HG02870 (cell line): ENCODE results near the gene HOXD12.

Experiments
- ATAC-seq: cut with Tn5 transposase; IDR thresholded peaks from one replicate; pipeline ENCODE4 v1.9.1; 2021; ENCODE audit warnings: mild to moderate bottlenecking, moderate library complexity; ENCODE audit not compliant: unreplicated experiment

The HOXD12 gene

DNA sequence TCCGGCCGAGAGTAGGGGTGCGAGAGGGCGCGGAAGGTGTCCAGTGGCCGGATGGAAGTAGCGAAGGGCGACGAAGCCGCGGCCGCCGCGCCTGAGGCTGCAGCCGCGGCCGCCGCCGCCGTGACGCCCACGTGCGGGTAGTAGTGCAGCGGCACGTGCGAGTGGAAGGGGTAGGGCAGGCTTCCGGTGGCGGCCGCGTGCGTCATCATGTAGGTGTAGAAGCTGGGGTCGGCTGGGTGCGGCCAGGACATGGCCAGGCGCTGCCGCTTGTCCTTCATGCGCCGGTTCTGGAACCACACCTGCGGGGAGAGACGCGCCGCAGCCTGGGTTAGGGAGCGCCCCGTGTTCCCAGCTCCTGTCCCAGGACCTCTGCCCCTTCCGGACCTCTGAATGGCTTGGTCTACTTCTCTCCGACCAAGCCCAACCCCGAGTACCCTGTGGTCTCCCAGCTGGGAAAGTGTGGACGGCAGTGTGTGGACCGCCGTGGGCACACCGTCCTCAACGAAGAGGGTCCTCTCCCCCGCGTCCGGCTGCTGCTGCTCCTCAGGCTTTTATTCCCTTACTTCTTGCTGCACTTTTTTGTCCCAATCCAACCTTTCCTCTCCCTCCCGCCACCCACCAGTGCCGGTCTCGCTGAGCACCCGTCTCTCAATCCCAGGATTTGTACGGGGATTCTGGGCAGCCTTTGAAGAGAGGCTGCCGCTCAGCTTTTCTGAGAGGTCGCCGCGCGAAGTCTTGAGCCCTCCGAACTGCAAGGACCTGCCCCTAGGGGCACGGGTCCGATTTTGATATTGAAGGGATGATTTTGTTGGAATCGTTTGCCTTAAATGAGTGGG lies 18.8 kb upstream of the HOXD12 start:
- ATAC-seq: no peak

DNA sequence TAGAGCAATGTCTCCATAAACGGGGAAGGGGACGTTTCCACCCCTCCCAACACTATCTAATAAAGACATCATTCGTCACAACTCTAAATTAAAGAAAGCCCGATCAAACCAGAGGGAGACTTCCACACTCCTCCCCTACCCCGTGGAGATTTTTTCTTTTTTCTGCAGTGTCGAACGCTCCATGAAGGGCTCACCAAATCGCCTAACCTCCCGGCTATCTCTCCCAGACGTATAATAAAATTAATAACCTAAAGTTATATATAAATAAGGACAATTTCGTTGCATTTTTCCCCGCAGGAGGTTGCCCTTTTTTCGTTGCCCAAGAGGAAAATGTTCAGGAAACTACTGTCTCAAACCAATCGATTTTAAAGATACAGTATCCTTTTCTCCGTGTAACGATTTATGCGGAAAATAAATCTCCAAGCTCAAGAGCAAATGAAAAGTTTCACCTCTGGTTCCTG lies 18.2 kb upstream of the HOXD12 start:
- no peak for ATAC-seq

DNA sequence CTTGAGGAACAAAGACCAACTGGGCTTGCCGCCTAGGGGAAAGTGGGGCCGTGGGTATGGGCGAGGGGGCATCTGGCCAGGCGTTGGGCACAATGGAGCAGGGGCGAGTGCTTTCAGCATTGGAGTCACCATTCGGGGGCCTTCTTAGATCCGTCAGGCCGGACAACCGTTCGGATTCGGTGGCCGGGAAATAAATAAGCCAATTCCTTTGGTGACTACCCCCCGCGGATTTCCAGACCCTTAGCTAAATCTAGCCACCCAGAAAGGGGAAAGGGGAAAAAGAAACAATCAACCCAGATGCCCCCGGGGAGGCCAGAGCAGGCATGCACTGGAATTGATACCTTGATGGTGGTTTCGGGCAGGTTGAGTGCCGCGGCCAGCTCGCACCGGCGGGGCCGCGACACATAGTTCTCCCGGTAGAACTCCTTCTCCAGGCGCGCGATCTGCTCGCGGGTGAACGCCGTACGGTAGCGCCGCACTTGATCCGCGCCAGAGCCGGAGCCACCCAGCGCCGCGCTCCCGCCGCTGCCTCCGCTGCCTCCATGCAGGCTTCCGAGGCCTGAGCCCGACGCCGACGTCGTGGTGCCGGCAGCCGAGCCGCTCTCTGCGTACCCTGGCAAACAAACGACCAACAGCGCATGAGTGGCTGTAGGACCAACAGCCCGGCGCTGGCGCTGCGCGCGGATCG lies 17.6 kb upstream of the HOXD12 start:
- no peak for ATAC-seq

DNA sequence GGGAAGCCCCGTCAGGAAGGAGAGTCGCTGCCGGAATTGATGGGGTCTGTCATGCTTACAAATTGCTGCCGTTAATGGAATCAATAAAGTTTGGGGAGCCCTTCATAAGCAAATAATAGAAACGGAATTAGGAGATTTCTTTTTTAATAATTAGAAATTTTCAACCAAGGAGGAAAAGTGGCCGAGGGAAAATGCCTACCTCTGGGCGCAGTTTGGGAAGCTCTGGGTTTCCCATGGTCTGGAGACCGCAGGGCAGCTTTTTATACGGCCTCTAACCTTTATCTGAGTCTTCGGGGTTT lies 17.1 kb upstream of the HOXD12 start:
- no peak for ATAC-seq

DNA sequence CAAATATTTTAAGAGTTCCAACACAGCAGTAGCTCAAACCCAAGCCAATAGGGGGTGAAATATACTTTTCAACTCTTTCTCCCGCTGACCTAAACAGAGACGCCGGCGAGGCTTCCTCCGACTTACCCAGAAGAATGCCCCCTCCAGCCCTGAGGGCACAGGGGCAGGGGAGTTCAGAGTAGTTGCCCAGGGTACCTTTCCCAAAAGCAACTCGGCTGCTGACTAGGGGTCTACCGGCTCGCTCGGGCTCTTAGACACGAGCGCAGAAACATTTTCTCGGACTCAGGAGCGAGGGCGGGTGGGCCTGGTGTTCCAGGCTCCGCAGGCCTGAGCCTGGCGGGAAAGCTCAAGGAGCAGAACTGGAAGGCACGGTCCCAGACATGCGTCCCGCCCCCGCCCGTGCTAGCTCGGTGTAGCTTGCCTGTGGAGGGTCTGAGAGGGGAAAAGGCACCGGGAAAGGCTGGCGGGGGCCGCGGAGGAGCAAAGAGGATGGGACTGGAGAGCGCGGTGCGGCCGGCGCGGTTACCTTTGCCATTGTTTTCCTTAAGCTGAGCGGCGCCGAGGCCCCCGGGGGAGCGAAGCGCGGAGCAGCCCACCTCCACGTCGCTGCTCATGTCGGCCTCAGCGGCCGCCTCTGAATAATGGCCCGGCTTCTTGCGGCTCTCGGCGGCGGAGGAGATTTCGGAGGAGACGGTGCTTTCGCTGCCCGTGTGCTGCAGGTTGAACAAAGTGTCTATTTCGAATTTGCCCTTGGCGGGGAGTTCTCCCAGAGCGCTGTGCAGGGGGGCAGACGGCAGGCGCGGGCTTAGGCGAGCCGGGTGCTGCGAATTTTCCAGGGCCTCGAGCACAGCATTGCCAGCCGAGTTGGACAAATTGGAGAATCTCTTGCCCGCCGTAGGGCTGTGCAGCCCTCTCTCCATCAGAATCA lies 16.5 kb upstream of the HOXD12 start:
- no peak for ATAC-seq

DNA sequence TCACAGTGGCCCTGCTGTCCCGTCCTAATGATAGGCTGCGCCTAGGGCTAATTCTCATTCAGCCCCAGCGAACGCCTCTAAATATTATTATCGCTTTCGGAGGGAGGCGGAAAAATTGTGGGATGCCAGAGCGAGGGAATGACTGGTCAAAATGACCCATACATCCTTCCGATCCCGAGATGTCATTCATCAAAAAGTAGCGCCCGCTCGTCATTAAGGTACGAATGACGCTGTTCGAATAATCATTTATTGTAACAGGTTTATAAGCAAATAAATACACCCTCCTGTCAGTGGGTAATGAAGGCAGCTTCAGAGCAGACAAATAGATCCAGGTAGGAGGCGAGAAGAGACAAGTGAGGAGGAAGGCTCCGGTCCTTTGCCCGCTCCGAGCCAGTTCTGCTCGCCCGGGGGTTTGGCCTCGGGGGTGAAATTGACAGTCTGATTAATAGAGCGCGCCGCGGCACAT lies 15.8 kb upstream of the HOXD12 start, which contains the start of gene EVX2:
EVX2 (minus strand) TSS at position 167 of the 466 bp plus-strand sequence. CDS start 186 bp downstream, outside the sequence.
- no peak for ATAC-seq

DNA sequence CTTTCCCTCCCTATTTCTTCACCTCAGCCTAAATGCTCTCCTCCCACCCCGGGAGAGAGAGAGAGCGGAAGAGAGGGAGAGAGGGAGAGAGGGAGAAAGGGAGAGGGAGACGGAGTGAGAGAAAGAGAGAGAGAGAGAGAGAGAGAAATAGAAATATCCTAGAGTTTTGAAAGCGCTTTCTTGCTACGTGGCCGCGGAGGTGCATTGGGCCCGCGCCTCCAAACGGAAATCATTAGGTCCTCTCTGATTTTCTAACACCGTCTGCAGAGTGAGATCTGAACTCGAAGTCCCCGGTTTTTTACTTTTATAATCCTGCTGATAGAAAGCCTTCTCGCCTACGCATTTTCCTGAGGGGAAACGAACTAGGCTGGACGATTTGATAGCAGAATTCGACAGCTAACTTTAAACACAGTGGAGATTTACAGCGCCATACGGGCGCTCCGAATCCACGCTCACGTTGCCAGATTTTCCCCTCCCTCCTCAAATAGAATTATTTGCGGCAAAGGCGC lies 14.9 kb upstream of the HOXD12 start:
- no peak for ATAC-seq

DNA sequence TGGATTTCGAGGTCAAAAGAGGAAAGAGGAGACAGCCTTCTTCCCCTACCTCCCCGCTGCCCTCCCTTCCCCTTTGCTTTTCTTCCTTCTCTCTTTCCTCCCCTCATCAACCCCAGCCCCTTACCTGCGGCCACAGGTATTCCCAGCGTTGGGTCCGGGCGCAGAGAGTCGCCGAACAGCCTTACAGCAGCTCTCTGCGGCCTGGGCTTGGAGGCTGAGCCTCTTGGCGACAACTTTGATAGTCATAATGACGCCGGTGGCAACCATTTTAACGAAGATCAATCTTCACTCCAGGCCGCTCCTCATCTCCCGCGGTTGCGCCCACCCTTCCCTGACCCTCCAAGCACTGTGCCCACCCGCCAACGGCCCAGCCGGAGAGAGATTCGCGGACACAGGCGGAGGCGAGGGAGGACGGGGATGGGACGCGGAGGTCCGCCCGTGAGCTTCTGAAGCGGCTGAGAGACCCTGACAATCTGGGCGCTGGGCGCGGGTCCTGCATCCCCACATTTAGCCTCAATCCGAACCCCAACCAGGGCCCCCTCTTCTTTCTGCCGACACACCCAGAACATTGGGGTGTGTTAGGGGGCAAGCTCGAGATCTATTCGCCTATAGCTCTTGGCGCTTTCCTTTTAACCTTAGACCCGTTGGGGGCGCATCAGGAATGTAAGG lies 14.3 kb upstream of the HOXD12 start:
- ATAC-seq: no peak

DNA sequence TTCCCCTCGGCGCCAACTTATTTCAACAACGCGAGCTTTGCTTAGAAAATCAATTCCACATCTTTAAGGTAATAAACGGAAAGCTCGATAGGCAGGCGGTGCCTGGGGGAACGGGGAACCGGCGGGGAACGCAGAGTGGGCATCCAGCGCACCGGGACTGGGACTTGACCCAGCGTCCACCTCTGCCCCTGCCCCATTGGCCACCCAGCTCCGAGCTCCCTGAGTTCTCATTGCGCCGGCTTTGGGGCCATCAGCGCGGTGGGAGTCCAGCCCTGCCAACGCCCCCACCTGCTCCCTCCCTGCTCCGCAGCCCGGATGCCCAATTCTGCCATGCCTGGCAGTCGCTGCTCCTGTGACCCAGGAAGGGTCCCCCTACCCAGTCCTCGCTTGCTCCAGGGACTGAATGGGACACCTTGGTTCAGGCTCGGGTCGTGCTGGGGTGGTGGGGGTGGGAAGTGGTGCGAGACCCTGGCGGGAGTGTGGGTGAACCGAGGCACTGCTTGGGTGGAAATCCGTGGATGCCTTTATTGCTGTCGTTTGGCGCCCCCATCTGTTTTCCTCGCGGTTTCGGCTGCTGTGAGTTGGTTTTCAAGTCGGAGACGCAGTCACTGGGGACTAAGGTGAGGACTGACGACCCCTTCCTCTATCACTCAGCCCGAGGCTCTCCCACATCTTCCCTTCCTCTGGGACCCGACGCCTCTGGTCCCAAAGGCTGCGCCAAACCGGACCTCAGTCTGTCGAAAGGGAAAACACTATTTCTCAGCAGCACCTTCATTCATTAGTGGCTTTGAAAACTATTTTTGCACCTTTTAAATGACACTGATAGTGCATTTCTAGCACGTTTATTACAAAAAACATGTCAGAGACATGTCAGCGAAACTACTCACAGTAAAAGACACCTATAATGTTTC lies 13.5 kb upstream of the HOXD12 start:
- no peak for ATAC-seq

DNA sequence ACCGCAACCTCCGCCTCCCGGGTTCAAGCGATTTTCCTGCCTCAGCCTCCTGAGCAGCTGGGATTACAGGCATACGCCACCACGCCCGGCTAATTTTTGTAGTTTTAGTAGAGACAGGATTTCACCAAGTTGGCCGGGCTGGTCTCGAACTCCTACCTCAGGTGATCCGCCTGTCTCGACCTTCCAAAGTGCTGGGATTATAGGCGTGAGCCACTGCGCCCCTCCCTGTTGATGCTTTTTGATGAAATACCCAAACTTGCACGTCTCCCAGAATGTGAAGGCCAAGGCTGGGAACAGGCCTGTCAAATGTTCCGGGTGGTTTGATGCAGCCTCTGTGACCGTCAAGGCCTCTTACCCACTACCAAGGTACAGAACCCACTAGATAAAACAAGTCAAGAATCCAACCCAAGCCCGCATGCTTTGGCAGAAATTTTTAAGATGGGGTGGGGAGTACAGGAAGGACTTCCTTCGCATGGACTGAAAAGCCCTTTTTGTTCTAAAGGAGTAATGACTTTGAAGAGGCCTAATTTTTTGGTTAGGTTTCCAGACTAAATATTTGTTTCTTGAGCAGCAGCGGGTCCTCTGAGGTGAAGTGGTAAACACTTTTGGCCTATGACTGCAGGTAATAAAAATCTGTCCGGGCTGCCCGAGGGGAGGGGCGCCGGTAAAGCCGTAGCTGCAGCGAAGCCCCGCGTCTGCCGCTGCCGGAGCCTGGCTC lies 12.1 kb upstream of the HOXD12 start:
- ATAC-seq: no peak

DNA sequence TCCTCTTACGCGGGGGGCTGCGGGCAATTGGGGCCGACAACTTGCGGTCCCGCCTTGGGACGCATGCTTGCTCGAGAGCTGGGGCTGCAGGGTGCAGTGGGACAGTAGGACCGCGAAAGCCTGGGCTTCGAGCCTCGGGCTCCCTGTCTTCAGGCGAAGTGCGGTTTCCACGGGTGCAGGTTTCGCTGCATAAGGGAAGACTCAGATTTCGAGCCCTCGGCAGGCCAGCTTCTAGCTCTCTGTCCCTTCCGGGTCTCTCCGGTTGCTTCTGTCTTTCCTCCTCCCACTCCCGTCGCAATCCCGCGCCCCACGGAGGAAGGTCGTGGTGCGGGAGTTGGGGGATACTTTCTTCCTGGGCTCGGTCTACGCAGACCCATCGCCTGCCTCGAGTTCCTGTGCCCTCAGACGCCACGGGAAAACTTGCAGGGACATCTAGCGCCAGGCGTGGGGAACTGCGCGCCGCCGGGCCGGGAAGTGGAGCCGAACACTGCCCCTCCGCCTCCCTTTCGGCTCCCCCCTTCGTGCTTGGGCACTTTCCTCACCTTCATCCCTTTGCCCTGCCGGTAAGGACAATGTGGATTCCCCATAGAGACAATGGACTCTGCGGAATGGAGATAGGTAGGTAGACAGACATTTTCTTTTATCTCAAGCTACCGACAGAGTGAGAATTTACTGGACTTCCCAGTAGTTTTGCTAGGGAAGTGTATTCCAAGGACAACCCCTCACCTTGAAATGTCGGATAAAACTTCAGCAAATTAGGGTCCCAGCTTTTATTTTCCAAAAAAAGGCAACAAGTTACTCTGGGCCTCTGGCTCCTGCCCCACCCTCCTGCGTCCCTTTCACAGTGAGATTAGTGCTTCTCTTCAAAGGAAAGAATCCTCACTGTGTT lies 11.3 kb upstream of the HOXD12 start:
- peak; percentile 79 for ATAC-seq

DNA sequence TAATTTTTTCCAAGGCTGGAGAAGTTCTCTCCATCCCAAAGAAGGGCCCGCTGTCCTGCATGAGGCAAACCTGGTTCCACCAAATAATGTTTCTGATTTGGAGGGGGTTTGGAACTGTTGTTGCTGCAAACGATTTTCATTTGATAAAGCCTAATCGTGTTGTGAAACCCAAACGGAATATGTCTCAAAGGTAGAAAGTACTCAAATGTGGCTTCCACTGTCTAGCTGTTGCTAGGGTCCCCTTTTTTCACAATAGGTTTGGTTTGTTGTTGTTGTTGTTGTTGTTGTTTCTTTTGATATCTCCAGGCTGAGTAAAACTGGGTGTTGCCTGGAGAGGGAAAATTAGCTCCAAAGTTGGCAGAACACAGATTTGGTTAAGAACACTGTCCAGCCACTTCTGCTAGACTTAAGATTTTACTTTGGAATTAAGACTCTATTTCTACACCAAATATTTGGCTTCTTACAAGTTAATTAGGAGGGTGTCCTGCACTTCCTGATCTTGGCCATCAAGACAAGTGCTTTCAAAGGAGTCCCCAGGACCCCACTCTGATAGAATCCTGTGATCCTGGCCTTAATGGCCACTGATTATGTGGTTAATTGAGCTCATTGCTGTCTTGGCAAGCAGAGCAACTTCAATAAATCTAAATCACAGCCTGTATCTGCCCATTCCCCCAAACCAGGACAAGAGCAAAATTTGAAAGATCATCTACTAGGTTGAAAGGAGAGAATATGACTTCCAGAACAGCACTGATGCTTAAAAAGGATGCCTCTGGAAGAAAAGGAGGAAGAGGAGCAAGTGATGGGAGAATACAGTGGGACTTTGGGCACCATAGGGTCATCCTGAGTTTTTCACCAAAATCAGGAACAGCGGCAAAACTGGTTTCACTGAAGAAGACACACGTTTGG lies 10.4 kb upstream of the HOXD12 start:
- no peak for ATAC-seq

DNA sequence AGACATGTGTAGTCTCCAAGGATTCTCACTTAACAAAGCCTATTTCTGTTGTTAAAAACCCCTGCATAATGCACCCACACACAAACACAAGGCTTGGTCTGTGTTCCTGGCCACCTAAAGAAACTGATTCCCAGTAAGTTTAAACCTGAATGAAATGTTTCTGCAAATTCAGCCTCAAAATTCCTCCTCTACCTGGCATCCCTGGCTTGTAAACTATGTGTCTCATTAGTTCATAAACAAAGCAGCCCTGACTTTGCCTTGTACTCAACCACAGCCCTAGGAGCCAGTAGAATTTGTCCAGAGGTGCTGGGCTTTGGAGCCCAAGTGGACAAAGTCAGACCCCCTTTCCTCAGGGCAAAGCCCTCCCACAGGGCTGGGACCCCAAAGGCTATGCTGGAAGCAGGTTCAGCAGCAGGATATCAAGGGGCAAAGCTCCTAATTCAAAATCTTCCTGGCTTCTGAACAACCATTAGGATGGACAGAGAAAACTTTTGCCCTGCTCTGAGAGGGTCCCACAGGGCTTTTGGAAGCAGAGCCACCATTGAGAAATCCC lies 9.7 kb upstream of the HOXD12 start:
- ATAC-seq: no peak

DNA sequence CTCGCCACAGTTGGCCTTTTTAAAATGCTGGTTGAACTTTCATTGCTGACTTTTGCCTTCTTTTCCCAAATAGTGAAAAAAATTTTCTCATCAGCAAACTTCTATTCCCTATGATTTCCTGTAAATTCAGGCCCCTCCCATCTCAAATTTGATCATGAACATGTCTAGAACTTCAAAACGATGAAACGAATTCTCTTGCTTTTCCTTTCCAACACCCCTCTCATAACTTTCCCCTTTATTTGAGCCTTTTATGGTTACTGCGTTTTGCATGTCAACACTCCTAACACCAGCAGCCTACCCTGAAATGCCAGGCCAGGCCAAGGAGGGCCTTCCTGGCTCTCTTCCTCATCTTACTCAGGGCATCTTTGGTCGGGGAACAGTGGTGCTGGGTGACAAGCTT lies 8.7 kb upstream of the HOXD12 start:
- ATAC-seq: no peak

DNA sequence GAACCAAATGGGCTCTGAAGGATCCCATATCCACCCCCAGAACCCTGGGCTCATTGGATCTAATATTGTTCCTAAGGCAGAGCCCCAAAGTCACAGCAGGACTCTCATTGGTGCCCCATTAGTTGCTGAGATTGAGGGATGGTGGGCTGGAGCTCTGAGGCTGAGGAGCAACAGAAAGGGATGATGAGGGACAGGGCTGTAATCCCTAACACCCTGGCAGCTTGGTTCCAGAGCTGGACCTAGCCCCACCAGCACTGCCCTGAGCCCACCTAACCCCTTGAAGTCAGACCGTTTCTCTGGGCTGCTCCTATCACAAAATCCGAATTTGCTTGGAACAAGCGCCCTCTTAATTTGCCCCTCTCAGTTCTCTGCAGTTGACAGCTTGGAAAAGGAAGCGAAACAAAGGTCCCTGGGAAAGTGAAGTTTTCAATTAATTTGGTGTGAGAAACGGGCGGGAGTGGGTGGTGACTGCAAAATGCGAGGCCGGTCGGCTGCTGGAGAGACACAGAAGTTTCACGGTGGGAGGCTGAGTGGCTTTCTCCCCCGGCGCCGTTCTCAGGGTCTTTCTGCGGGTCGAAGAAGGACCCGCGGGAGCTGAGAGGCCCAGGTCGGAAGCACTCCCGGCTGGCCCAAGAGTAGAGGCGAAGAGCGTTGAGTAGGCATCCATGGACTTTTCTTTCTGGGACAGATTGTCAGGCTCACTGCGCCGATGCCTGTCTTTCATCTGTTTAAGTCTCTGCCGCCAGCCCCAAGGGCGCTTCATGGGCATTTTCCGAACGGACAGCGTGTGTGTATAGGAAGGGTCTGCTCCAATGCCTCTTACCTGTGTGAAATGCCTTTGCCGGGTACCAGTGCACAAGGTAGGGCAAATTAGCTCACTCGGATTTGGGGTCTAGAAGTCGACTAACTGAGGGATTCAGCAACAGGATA lies 8.0 kb upstream of the HOXD12 start:
- no peak for ATAC-seq
